GM21360 (cell line): ENCODE measurements around the gene MPRIP.

Experiments
- ATAC-seq: cut with Tn5 transposase; IDR thresholded peaks from one replicate; pipeline ENCODE4 v1.9.1; 2021; ENCODE audit warnings: mild to moderate bottlenecking, moderate library complexity; ENCODE audit not compliant: unreplicated experiment

The MPRIP gene

DNA sequence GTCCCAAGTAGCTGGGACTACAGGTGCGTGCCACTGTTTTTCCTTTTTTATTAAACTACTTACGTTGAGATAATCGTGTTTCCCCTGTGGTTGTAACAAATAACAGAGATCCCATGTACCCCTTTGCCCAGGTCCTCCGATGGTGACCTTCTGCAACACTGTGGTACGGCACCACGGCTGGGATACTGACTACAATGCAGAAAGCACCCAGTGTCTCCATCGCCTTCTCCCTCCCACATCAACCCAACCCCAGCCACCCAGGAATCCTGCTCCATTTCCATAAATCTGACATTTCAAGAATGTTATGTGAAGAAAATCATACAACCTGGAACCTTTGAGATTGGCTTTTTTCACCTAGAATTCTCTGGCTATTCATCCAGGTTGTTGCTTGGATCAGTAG is 22.1 kb downstream of the MPRIP start:
- no peak for ATAC-seq

- no peak for ATAC-seq
These were observed 23.8 kb downstream of the MPRIP start for GRCh38 chr17:17066021-17066420.

DNA sequence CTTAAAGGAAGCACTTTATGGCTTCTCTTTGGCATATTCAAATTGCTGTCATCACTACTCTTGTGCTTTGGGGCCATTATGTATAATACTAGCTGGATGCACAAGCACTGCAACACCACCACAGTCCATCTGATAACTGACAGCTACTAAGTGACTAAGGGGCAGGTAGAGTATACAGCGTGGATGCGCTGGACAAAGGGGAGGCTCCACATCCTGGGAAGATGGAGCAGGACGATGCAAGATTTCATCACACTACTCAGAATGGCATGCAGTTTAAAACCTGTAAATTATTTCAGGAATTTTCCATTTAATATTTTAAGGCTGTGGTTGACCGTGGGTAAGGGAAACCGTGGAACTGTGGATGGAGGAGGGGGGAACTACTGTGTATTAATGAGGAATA is 25.0 kb downstream of the MPRIP start:
- no peak for ATAC-seq

DNA sequence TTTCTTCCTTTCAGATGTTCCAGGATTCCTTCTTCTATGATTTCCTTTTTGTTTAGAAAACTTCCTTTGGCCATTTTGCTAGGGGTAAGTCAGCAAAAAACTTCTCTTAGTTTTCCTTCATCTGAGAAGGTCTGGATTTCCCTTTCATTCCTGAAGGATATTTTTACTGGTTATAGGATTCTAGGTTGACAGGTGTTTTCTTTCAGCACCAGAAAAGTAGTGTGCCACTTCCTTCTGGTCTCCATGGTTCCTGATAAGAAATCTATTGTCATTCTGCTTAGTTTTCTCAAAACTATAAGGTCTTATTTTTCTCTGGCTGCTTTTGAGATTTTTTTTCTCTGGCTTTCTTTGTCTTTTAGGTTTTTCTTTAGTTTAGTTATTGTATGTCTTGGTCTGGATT is 27.6 kb downstream of the MPRIP start:
- no peak for ATAC-seq

GRCh38 chr17:17070931-17071330 is 28.7 kb downstream of the MPRIP start:
- no peak for ATAC-seq

DNA sequence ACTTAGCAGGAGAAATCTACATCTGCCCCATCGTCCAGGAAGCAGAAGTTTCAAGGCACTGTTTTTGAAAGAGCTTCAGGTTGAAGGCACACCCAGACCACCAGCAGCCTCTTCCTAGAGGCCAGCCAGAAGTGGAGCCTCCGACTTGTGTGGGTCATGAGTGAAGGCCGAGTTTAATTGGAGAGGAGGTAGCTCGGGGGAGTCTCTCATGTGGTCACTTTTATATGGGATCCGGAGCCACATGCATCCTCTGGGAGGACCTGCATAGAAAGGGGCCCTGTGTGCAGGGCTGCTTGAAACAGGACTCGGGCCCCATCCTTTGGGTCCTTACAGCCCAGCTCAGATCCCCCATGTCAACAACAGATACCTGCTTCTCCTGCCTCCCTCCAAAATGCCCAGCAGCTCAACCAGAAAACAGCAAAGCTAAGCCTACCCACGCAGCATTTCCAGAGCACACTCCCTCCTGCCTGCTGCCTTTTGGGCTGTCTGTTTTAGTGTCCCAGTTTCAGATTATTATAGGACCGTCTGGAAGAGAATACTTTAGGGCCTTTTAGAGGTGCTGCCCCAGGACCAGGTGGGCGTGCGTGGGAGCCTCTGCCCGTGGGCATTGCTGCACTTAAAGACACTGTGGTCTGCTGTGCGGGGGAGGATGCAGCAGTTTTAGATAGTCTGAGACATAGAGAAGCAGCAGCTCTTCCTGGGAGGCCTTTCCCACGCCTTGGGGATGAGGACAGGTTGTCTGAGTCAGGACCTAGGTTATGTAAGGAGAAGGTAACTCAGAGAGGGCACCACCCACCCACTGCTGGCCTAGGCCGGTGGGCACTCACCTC is 29.5 kb downstream of the MPRIP start:
- no peak for ATAC-seq

- ATAC-seq: no peak
These were observed 30.3 kb downstream of the MPRIP start for GRCh38 chr17:17072546-17072945.

- no peak for ATAC-seq
These were observed 30.8 kb downstream of the MPRIP start for GRCh38 chr17:17073030-17073564.

GRCh38 chr17:17073581-17074403 is 31.5 kb downstream of the MPRIP start:
- ATAC-seq: no peak

GRCh38 chr17:17075125-17075781 is 33.0 kb downstream of the MPRIP start:
- ATAC-seq: no peak

DNA sequence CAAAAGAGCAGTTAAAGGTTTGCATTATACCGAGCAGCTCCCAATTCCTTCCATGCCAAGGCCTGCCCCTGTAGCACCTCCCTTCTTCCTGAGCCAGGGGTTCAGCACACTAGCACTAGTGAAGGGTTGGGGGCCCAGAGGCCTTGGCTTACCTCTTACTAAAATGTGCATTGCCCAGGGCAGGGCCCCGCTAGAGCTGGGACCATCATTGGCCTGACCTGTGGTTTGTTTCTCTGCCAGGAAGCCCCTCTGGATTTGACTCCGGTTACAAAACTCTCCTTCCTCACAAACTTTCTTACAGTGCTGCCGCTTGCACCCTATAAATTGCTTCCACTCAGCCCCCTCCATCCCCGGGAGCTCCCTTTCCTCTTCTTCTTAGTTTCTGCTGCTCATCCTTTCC is 33.8 kb downstream of the MPRIP start:
- no peak for ATAC-seq

- ATAC-seq: no peak
These were observed 34.8 kb downstream of the MPRIP start for GRCh38 chr17:17077101-17077500.

DNA sequence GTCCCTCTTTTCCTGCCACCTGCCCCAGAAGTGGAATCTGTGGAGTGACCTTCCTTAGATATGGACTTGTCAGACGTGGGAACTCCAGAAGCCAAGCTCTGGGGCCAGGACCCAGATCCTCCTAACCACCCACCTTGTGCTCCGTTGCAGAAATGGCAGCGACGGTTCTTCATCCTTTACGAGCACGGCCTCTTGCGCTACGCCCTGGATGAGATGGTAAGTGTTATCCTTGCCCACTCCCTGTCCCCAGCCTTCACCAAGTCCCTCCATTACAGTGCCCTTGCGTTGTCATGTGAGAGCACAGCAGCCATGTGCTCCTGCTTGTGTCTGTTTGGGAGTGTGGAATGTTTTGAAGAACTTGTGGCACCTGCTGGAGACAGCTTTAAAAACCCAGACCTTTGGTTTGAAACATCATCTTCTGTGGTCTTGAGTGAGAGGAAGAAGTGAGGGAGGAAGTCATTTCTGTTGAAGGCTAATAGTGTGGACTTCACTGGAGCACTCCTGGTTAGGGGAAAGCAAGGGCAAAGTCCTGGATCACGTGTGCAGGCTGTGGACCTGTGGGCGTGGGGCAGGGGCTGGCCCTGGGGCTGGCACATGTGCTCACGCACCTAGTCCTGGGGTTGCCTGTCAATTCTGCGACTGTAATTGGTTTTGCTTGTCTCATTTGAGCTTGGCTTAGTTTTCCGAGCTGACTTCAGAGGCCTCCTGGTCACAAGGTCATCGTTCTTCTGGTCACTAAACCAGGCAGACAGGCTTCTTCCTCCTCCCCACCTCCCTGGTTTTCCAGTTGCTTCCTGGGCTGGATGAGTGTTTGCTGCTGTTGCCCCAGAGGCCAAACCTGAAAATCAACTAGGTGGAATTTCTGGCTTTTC is 35.8 kb downstream of the MPRIP start:
- no peak for ATAC-seq

GRCh38 chr17:17078832-17079231 is 36.6 kb downstream of the MPRIP start:
- ATAC-seq: no peak

- no peak for ATAC-seq
These were observed 37.1 kb downstream of the MPRIP start for GRCh38 chr17:17079336-17079735.

GRCh38 chr17:17079761-17080160 is 37.5 kb downstream of the MPRIP start:
- ATAC-seq: no peak

DNA sequence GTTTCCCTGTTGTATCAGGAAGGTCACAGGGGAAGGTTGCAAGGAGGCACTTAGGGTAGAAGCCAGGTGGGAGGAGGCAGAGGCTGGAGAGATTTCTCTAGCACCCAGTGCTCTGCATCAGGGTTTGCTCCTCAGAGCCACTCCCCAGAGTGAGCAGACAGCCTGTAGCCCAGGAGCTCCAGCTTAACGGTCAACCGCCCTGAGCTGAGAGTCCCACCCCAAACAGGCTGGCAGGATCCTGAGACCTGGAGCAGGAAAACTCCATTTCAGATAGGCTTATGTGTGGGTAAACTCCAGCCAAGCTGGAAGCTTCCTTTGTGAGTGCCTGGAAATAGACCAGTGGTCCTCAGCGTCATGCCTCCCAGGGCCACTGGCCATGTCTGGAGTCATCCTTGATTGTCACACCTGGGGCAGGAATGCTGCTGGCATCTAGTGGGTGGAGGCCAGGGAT is 37.9 kb downstream of the MPRIP start:
- no peak for ATAC-seq

DNA sequence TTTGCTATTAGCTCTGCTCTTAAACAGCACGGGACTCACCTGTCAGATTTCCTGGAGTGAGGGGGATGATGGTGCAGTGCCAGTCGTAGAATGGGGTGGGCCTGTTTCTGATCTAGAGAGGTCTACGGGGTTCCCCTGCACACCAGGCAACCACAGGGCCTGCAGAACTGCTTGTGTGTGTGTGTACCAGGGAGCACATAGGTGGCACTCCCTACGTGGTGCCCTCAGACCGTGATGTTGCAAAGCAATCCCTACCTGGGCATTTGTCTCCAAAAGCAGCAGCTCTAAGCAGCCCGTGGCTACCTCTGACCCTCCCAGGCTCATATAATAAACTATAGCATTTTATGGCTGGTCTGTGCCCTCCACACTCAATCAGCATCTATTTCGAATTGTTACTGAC is 38.5 kb downstream of the MPRIP start:
- ATAC-seq: no peak

DNA sequence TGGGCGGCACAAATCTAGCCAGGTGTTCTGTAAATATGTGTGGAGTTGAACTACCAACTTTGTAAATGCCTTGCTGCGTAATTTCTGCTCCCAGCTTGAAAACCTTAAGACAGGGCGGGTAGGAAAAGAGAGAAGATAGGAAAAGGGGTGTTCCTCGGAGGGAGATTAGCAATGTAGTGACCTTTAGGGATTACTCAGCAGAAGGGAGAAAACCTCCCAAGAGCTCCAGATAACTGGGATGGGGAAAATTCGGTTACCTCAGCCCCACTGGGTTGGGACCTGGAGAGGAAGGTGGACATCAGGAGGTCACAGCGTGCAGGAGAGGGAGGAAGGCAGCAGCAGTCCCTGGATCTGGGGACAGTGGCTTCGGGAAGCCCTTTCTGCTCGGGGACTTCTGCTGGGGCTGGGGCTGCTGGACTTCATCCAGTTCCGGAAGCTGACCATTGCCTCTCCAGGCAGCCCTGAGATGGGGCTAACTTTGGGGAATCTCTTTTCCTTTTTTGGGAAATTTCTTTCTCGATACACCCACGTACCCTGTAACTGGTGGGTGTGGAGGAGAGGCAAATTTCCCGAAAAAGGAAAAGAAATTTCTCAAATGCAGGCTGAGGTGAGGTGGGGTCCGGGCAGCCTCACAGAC is 39.2 kb downstream of the MPRIP start:
- no peak for ATAC-seq

DNA sequence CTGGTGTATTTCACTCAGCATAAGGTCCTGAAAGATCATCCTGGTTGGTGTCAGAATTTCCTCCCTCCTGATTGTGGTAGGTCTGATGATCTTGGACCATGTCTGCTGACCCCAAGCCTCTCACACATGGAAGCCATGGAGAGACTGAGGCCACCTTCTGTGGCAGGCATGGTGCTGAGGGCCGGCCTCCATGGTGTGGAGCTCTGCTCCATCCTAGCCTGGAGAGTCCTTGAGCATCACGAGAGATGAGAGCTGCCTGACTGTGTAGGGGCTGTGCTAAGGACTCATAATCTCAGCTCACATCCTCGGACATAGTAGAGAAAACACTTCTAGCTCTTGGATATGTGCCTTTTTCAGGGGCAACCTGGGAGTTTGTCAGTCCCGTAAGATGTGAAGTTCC is 40.6 kb downstream of the MPRIP start:
- ATAC-seq: no peak
